GM19372 (cell line): ENCODE data around the gene VPS16.

Experiments used
- ATAC-seq: cut with Tn5 transposase; IDR thresholded peaks from one replicate; pipeline ENCODE4 v1.9.1; 2021; ENCODE audit warnings: mild to moderate bottlenecking, low read depth, moderate library complexity; ENCODE audit not compliant: unreplicated experiment

The VPS16 gene

GRCh38 chr20:2833761-2834160, 6.8 kb upstream of the VPS16 start:
- ATAC-seq = no peak

- ATAC-seq = no peak
Measured at GRCh38 chr20:2834401-2835110, 6.0 kb upstream of the VPS16 start.

GRCh38 chr20:2835331-2835796, 5.2 kb upstream of the VPS16 start:
- ATAC-seq = no peak

- ATAC-seq = no peak
Measured at GRCh38 chr20:2836035-2836434, 4.5 kb upstream of the VPS16 start.

GRCh38 chr20:2837221-2837960, 3.2 kb upstream of the VPS16 start:
- ATAC-seq = no peak

GRCh38 chr20:2838170-2838797, 2.3 kb upstream of the VPS16 start:
- no peak for ATAC-seq

- ATAC-seq = no peak
Measured at GRCh38 chr20:2838847-2839671, 1.5 kb upstream of the VPS16 start.

- ATAC-seq = no peak
Measured at GRCh38 chr20:2839732-2840137, 810 bp upstream of the VPS16 start.

- peak; percentile 19 for ATAC-seq
Measured at GRCh38 chr20:2840967-2841531, 504 bp downstream of the VPS16 start.

- no peak for ATAC-seq
Measured at GRCh38 chr20:2845607-2846006, 5.1 kb downstream of the VPS16 start.

GRCh38 chr20:2846698-2847097, 6.2 kb downstream of the VPS16 start:
- ATAC-seq = no peak

- no peak for ATAC-seq
Measured at GRCh38 chr20:2847802-2848201, 7.3 kb downstream of the VPS16 start.

- ATAC-seq = no peak
Measured at GRCh38 chr20:2849529-2849928, 9.0 kb downstream of the VPS16 start.

- ATAC-seq = no peak
Measured at GRCh38 chr20:2851086-2851485, 10.5 kb downstream of the VPS16 start.

- ATAC-seq = no peak
Measured at GRCh38 chr20:2858591-2858990, 18.0 kb downstream of the VPS16 start.

- no peak for ATAC-seq
Measured at GRCh38 chr20:2859330-2860121, 19.0 kb downstream of the VPS16 start.

GRCh38 chr20:2864626-2865025, 24.1 kb downstream of the VPS16 start:
- ATAC-seq = no peak

- no peak for ATAC-seq
Measured at GRCh38 chr20:2865101-2865500, 24.6 kb downstream of the VPS16 start.

GRCh38 chr20:2865630-2866029, 25.1 kb downstream of the VPS16 start:
- ATAC-seq = no peak

- ATAC-seq = no peak
Measured at GRCh38 chr20:2866236-2866635, 25.7 kb downstream of the VPS16 start.
